Spleen (tissue), 7 donors: ENCODE data around the gene HTR3B.

Experiments
- POLR2A ChIP-seq, 3 donors: fragments of 450-650 bp; IDR thresholded peaks; one replicate each; pipeline ENCODE4 v1.5.1; 2017; ENCODE audit warnings: antibody characterized with exemption in 3 of 3, mild to moderate bottlenecking in 1 of 3
- POLR2AphosphoS5 ChIP-seq, 3 donors: sonication (generic); formaldehyde crosslinking; IDR thresholded peaks; one replicate each; pipeline ENCODE4 v1.5.1; 2017; ENCODE audit warnings: antibody characterized with exemption in 3 of 3
- TF ChIP-seq, protein P1 (sequence below), 11 experiments: fragments of 200-600 bp in 7 of 11; fragments of 450-650 bp in 4 of 11; sonication (generic) in 4 of 11; IDR thresholded peaks in 8 of 11; conservative IDR thresholded peaks in 3 of 11; 1 replicate in 7 of 11; 2 replicates in 4 of 11; pipeline versions ENCODE4 v1.4.0 to v1.8.0; 2016 to 2021; ENCODE audit warnings: antibody characterized with exemption in 11 of 11, inconsistent platforms in 4 of 11, mild to moderate bottlenecking in 1 of 11
- donor health status: DM: no; HTN: no; CAD: no; lungs with moderate emphysema.
- donor health status: DM: no; HTN: no; CAD: no.
- donor health status: DM: no; HTN: no; CAD: no.

DNA sequence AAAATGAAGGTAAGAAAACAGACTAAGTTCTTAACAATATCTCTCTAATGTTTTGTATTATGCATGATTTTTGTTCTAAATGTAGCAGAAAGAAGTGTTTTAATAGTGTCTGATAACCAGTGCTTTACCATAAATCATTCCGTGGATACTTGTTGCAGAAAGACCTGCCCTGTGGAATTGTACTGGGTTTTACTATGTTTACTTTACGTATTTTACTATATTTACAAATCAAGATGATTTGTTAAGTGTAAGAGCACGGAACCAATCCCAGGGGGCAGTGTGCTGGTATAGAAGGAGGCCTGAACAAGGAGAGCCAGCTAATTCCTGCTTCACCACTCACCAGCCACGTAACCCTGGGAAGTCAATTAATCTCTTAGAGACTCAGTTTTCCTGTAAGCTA, 1.4 kb downstream of the HTR3B start:
- no peak for TF ChIP-seq POLR2A (IDR thresholded peaks at IDR 0.05)
- TF ChIP-seq, protein P1, sequence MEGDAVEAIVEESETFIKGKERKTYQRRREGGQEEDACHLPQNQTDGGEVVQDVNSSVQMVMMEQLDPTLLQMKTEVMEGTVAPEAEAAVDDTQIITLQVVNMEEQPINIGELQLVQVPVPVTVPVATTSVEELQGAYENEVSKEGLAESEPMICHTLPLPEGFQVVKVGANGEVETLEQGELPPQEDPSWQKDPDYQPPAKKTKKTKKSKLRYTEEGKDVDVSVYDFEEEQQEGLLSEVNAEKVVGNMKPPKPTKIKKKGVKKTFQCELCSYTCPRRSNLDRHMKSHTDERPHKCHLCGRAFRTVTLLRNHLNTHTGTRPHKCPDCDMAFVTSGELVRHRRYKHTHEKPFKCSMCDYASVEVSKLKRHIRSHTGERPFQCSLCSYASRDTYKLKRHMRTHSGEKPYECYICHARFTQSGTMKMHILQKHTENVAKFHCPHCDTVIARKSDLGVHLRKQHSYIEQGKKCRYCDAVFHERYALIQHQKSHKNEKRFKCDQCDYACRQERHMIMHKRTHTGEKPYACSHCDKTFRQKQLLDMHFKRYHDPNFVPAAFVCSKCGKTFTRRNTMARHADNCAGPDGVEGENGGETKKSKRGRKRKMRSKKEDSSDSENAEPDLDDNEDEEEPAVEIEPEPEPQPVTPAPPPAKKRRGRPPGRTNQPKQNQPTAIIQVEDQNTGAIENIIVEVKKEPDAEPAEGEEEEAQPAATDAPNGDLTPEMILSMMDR (IDR thresholded peaks at IDR 0.05 in 8 of 11, conservative IDR thresholded peaks at IDR 0.05 in 3 of 11): no peak
- no peak for TF ChIP-seq POLR2AphosphoS5 (IDR thresholded peaks at IDR 0.05)
